HepG2 (cell line): Measurements from ENCODE around the gene CDC42EP3. TPM values are rescaled to one million over a fixed set of nuclear protein-coding genes. Genes with fewer than 3 reads are reported as not detected.

Experiments
- ATAC-seq: fragments of 200-7000 bp; cut with Tn5 transposase; 3 replicates; pipeline ENCODE4 v1.9.1; 2020; ENCODE audit warnings: mild to moderate bottlenecking, moderate library complexity
- BruUV-seq: library from RNA; stranded (reverse); fragments of 400-500 nt; replicated peaks from 2 replicates; lab custom pipeline; 2021; lab: Mats Ljungman, UMichigan
- CTCF ChIA-PET: fragments of 300-600 bp; formaldehyde crosslinking; extraction: SDS; loops from one replicate; lab custom pipeline; 2021; ENCODE audit warnings: low total read pairs, inconsistent platforms, low intra/inter-chr PET ratio; lab: Yijun Ruan, JAX
- POLR2A ChIA-PET: fragments of 350-600 bp; sonication (Branson Sonifier 250); formaldehyde crosslinking; loops from one replicate; lab custom pipeline; 2020; ENCODE audit warnings: antibody characterized with exemption, inconsistent platforms; lab: Yijun Ruan, JAX
- DNase-seq: peaks from one replicate; pipeline ENCODE4 v3.0.0-alpha.2; 2015; ENCODE audit warnings: low spot score
- FAIRE-seq: peaks from 3 replicates; lab custom pipeline; 2011; peaks lifted over from hg19 to GRCh38; lab: Jason Lieb, UNC
- H2AFZ ChIP-seq: one replicate; pipeline ENCODE4 v1.6.1; 2011; ENCODE audit warnings: low read length, inconsistent platforms
- H3K27ac ChIP-seq: fragments of 300-600 bp; 3 replicates; pipeline ENCODE4 v1.8.0; 2011; ENCODE audit warnings: mixed run types, mild to moderate bottlenecking, mixed read lengths, low read length, inconsistent platforms; ENCODE audit not compliant: insufficient read depth; ENCODE audit errors: extremely low read length
- H3K27me3 ChIP-seq, 2 experiments: fragments of 200-600 bp in 1 of 2; 2 replicates in 1 of 2; 3 replicates in 1 of 2; pipeline versions ENCODE4 v1.6.0 to v1.8.0; 2011; ENCODE audit warnings: low read length in 2 of 2, mild to moderate bottlenecking in 2 of 2, moderate library complexity in 2 of 2, inconsistent platforms in 1 of 2; ENCODE audit not compliant: insufficient read depth in 2 of 2, control insufficient read depth in 1 of 2
- H3K36me3 ChIP-seq, 2 experiments: fragments of 200-600 bp in 1 of 2; replicated peaks in 1 of 2; 2 replicates in 1 of 2; 3 replicates in 1 of 2; pipeline versions ENCODE4 v1.5.1 to v1.8.0; 2011; ENCODE audit warnings: low read length in 2 of 2, inconsistent platforms in 1 of 2; ENCODE audit not compliant: insufficient read depth in 2 of 2, control insufficient read depth in 1 of 2
- H3K4me1 ChIP-seq: 2 replicates; pipeline ENCODE4 v1.5.1; 2012; ENCODE audit warnings: low read length, inconsistent platforms; ENCODE audit not compliant: insufficient read depth
- H3K4me2 ChIP-seq: 2 replicates; pipeline ENCODE4 v1.6.0; 2011; ENCODE audit warnings: low read depth, low read length, inconsistent platforms
- H3K4me3 ChIP-seq, 3 experiments: fragments of 200-600 bp in 1 of 3; sonication (generic), shearing (Covaris generic) in 1 of 3; replicated peaks in 1 of 3; 2 replicates each; pipeline ENCODE4 v1.5.1; 2011 to 2016; ENCODE audit warnings: low read length in 3 of 3, inconsistent platforms in 2 of 3, low read depth in 2 of 3, mild to moderate bottlenecking in 2 of 3, control low read depth in 1 of 3, mixed read lengths in 1 of 3; ENCODE audit not compliant: insufficient read depth in 1 of 3
- H3K79me2 ChIP-seq: one replicate; pipeline ENCODE4 v1.6.1; 2011; ENCODE audit warnings: low read length, inconsistent platforms; ENCODE audit not compliant: insufficient read depth
- H3K9ac ChIP-seq: 2 replicates; pipeline ENCODE4 v1.6.0; 2011; ENCODE audit warnings: mild to moderate bottlenecking, low read depth, low read length, inconsistent platforms; ENCODE audit not compliant: insufficient read depth
- H3K9me3 ChIP-seq: 2 replicates; pipeline ENCODE4 v1.5.1; 2012; ENCODE audit warnings: mild to moderate bottlenecking, low read length
- H4K20me1 ChIP-seq: 2 replicates; pipeline ENCODE4 v1.6.0; 2011; ENCODE audit warnings: inconsistent platforms, mild to moderate bottlenecking, low read length, moderate library complexity; ENCODE audit not compliant: insufficient read depth
- ATRX ChIP-seq: sonication (generic); formaldehyde crosslinking; IDR thresholded peaks from 2 replicates; pipeline ENCODE4 v1.4.0; 2020; ENCODE audit warnings: missing genetic modification reagents, borderline replicate concordance
- KDM5B ChIP-seq: sonication (generic); formaldehyde crosslinking; IDR thresholded peaks from 2 replicates; pipeline ENCODE4 v1.4.0; 2020; ENCODE audit warnings: missing genetic modification reagents, mild to moderate bottlenecking, borderline replicate concordance
- NFKB2 ChIP-seq: sonication (generic); formaldehyde crosslinking; IDR thresholded peaks from 2 replicates; pipeline ENCODE4 v1.4.0; 2020; ENCODE audit warnings: missing genetic modification reagents, borderline replicate concordance
- NFRKB ChIP-seq: fragments of 450-650 bp; IDR thresholded peaks from 2 replicates; pipeline ENCODE4 v1.6.1; 2017
- SIN3A ChIP-seq: IDR thresholded peaks from 2 replicates; pipeline ENCODE4 v1.6.1; 2011; ENCODE audit warnings: low read depth, mild to moderate bottlenecking, control low read depth, low read length, borderline replicate concordance
- ZBTB10 ChIP-seq: sonication (generic); formaldehyde crosslinking; IDR thresholded peaks from 2 replicates; pipeline ENCODE4 v1.4.0; 2020; ENCODE audit warnings: missing genetic modification reagents, borderline replicate concordance
- ZNF205 ChIP-seq: IDR thresholded peaks from 2 replicates; pipeline ENCODE4 v1.6.1; 2018; ENCODE audit warnings: missing biosample characterization, missing genetic modification reagents
- ZNF776 ChIP-seq: sonication (generic); formaldehyde crosslinking; IDR thresholded peaks from 2 replicates; pipeline ENCODE4 v1.4.0; 2020; ENCODE audit warnings: mild to moderate bottlenecking, missing genetic modification reagents
- ZUFSP ChIP-seq: sonication (generic); formaldehyde crosslinking; IDR thresholded peaks from 2 replicates; pipeline ENCODE4 v1.9.0; 2021; ENCODE audit warnings: missing genetic modification reagents, mild to moderate bottlenecking, borderline replicate concordance
- WGBS: methylation state at CpG from one replicate; pipeline ENCODE4 v1.1.6; 2017; ENCODE audit warnings: low lambda C conversion rate; 5-methylcytosine and 5-hydroxymethylcytosine counted together
- in situ Hi-C: cut with HindIII; loops from 2 replicates; pipeline ENCODE4 v1.10.0; 2017; ENCODE audit warnings: low pct_unique_long_range_greater_than_20kb; ENCODE audit not compliant: extremely low pct_ligation_motif_present
- intact Hi-C: fragments of 100-400 bp; cut with micrococcal nuclease; formaldehyde crosslinking; loops from one replicate; pipeline ENCODE4 v1.10.0; 2022; ENCODE audit not compliant: unreplicated experiment
- polyA plus RNA-seq, 8 experiments: library from polyadenylated mRNA; depleted of rRNA in 3 of 8; stranded (reverse) in 7 of 8; unstranded in 1 of 8; fragments of >200 nt; fragmentation: Illumina TruSeq in 4 of 8; extraction: Trizol in 4 of 8; gene quantifications; 2 replicates each; pipeline versions ENCODE4 v1.2.1 to v1.2.3, GENCODE V29; 2011 to 2016; ENCODE audit warnings: low read depth in 4 of 8, missing spikeins in 1 of 8, mixed read lengths in 1 of 8; ENCODE audit not compliant: insufficient read depth in 1 of 8
- total RNA-seq, 5 experiments: library from RNA; depleted of rRNA; stranded (reverse); fragments of >200 nt; fragmentation: Illumina TruSeq; extraction: Trizol; gene quantifications; 2 replicates each; pipeline ENCODE4 v1.2.3, GENCODE V29; 2016; ENCODE audit warnings: low read depth in 1 of 5

CDC42EP3 gene
- total and polyA plus RNA-seq, 2 of the 13 experiments (the other 11 are each of a cell fraction or from before 2014, with no cell fraction given): 0.01 TPM; not detected in 1

- ChIA-PET CTCF (no interaction called here), POLR2A (no interaction called here)
- H3K4me3 ChIP-seq: no peak overlapping the region
- H3K4me2 ChIP-seq: no peak overlapping the region
- FAIRE-seq: no peak
- in situ Hi-C loops (no loop called here), intact Hi-C loops (loop anchor here (10.0 kb wide), 1 partner anchor 248 kb away; no protein-coding TSS in a partner anchor)
- no peaks in the 10 kb centered on the region for H3K79me2 ChIP-seq
- H4K20me1 ChIP-seq: no peaks in the 10 kb centered on the region
- DNase-seq: no peak
- no peak for ATAC-seq
- H3K9me3 ChIP-seq: no peaks in the 10 kb centered on the region
- no peak overlapping the region for H2AFZ ChIP-seq
- H3K27me3 ChIP-seq: peaks cover 0 to 24% of the 10 kb centered on the region in 2 experiments; a peak in 3 of 5 replicates
- H3K9ac ChIP-seq: no peak overlapping the region
- TF ChIP-seq ZUFSP: no peak
- no peak overlapping the region for H3K27ac ChIP-seq
- no peaks in the 10 kb centered on the region for H3K36me3 ChIP-seq
- WGBS: 24% methylated on average over 6 of the region's 6 CpGs
- no peaks in the 10 kb centered on the region for H3K4me1 ChIP-seq
- no TSS peak for BruUV-seq
Measured at GRCh38 chr2:37642907-37643729, 28.3 kb downstream of the CDC42EP3 start.

- Histone ChIP-seq H2AFZ (no peak overlapping the region), H3K27ac (no peak overlapping the region), H4K20me1 (no peaks in the 10 kb centered on the region), H3K27me3 (peaks cover 0 to 24% of the 10 kb centered on the region in 2 experiments; a peak in 3 of 5 replicates), H3K36me3 (no peaks in the 10 kb centered on the region), H3K4me3 (no peak overlapping the region), H3K4me2 (no peak overlapping the region), H3K4me1 (no peaks in the 10 kb centered on the region), H3K9ac (no peak overlapping the region), H3K9me3 (no peaks in the 10 kb centered on the region), H3K79me2 (no peaks in the 10 kb centered on the region)
- in situ Hi-C loops: no loop called here
- ATAC-seq: no peak
- no peak for DNase-seq
- ChIA-PET CTCF (no interaction called here), POLR2A (no interaction called here)
- no TSS peak for BruUV-seq
- WGBS: 2% methylated on average over 7 of the region's 7 CpGs
- intact Hi-C loops: loop anchor here (10.0 kb wide), 1 partner anchor 247 kb away; no protein-coding TSS in a partner anchor
- no peak for FAIRE-seq
- TF ChIP-seq ATRX (CRISPR knock-in tag) (no peak), ZNF205 (CRISPR knock-in tag) (no peak), SIN3A (no peak), NFRKB (no peak), ZNF776 (CRISPR knock-in tag) (no peak), KDM5B (CRISPR knock-in tag) (no peak), NFKB2 (CRISPR knock-in tag) (no peak), ZBTB10 (CRISPR knock-in tag) (no peak)
Measured at GRCh38 chr2:37641582-37642171, 29.8 kb downstream of the CDC42EP3 start.
